Neural progenitor cell (in vitro differentiated cells): Measurements from ENCODE around the gene KCMF1.

Source experiments
- EZH2 ChIP-seq: fragments of 200-600 bp; sonication (generic); IDR thresholded peaks from 2 replicates; pipeline ENCODE4 v1.6.1; 2017; ENCODE audit warnings: antibody characterized with exemption, mild to moderate bottlenecking, moderate library complexity
- TF ChIP-seq, protein P1 (sequence below): fragments of 200-600 bp; sonication (generic); IDR thresholded peaks from 2 replicates; pipeline ENCODE4 v1.5.1; 2017; ENCODE audit warnings: antibody characterized with exemption, mild to moderate bottlenecking

DNA sequence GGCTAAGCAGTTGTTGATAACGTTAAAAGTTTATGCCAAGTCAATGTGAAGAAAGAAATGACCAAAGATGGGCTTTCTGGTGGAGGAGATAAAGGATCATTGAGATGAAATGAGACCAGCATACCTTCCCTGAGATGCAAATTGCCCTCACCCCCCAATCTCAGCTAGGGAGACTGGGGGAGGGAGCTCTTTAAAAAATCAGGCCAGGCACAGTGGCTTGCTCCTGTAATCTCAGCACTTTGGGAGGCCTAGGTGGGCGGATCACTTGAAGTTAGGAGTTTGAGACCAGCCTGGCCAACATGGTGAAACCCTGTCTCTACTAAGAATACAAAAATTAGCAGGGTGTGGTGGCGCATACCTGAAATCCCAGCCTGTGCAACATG, 30.9 kb upstream of the KCMF1 start:
- TF ChIP-seq EZH2 = no peak
- TF ChIP-seq, protein P1, sequence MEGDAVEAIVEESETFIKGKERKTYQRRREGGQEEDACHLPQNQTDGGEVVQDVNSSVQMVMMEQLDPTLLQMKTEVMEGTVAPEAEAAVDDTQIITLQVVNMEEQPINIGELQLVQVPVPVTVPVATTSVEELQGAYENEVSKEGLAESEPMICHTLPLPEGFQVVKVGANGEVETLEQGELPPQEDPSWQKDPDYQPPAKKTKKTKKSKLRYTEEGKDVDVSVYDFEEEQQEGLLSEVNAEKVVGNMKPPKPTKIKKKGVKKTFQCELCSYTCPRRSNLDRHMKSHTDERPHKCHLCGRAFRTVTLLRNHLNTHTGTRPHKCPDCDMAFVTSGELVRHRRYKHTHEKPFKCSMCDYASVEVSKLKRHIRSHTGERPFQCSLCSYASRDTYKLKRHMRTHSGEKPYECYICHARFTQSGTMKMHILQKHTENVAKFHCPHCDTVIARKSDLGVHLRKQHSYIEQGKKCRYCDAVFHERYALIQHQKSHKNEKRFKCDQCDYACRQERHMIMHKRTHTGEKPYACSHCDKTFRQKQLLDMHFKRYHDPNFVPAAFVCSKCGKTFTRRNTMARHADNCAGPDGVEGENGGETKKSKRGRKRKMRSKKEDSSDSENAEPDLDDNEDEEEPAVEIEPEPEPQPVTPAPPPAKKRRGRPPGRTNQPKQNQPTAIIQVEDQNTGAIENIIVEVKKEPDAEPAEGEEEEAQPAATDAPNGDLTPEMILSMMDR = no peak
